HepG2 (cell line): ENCODE measurements around the gene UBB. TPM values are rescaled to one million over a fixed set of nuclear protein-coding genes. Genes with fewer than 3 reads are reported as not detected.
A peak's percentile ranks its signal among the peaks of the same experiment; 100 is the strongest.

Experiments
- FLYWCH1 ChIP-seq: sonication (generic); formaldehyde crosslinking; IDR thresholded peaks from 2 replicates; pipeline ENCODE4 v1.8.1; 2023; ENCODE audit warnings: mild to moderate bottlenecking, missing genetic modification reagents
- HDAC6 ChIP-seq: fragments of 200-600 bp; sonication (generic); IDR thresholded peaks from 2 replicates; pipeline ENCODE4 v1.7.0; 2017; ENCODE audit warnings: mild to moderate bottlenecking, antibody characterized with exemption, low read length, low read depth
- JUNB ChIP-seq: sonication (generic); formaldehyde crosslinking; IDR thresholded peaks from 2 replicates; pipeline ENCODE4 v1.8.0; 2022; ENCODE audit warnings: missing genetic modification reagents, mild to moderate bottlenecking, borderline replicate concordance
- LCORL ChIP-seq, 2 experiments: fragments of 450-650 bp in 1 of 2; sonication (generic) in 1 of 2; formaldehyde crosslinking in 1 of 2; IDR thresholded peaks; 2 replicates each; pipeline versions ENCODE4 v1.5.0 to v1.6.1; 2017 to 2020; ENCODE audit warnings: antibody characterized with exemption in 1 of 2, missing genetic modification reagents in 1 of 2
- MIER3 ChIP-seq: IDR thresholded peaks from 2 replicates; pipeline ENCODE4 v1.6.1; 2016; ENCODE audit warnings: missing compliant biosample characterization, borderline replicate concordance
- NFE2 ChIP-seq: sonication (generic); formaldehyde crosslinking; IDR thresholded peaks from 2 replicates; pipeline ENCODE4 v1.4.0; 2020; ENCODE audit warnings: missing genetic modification reagents
- PTBP1 ChIP-seq: fragments of 200-400 bp; formaldehyde crosslinking; IDR thresholded peaks from 2 replicates; pipeline ENCODE4 v1.6.1; 2018; ENCODE audit warnings: low read length, low read depth; ENCODE audit not compliant: poor library complexity, severe bottlenecking
- RFX3 ChIP-seq: IDR thresholded peaks from 2 replicates; pipeline ENCODE4 v1.6.1; 2016; ENCODE audit warnings: missing biosample characterization, missing genetic modification reagents
- SALL1 ChIP-seq: sonication (generic); formaldehyde crosslinking; IDR thresholded peaks from 2 replicates; pipeline ENCODE4 v1.8.0; 2022; ENCODE audit warnings: mild to moderate bottlenecking, missing genetic modification reagents
- SP2 ChIP-seq: sonication (generic); formaldehyde crosslinking; IDR thresholded peaks from 2 replicates; pipeline ENCODE4 v1.5.1; 2020; ENCODE audit warnings: mild to moderate bottlenecking, missing genetic modification reagents
- XRCC5 ChIP-seq: fragments of 200-400 bp; formaldehyde crosslinking; optimal IDR thresholded peaks from 2 replicates; pipeline ENCODE3; 2017; ENCODE audit warnings: mild to moderate bottlenecking, low read length
- ZNF10 ChIP-seq: sonication (generic); formaldehyde crosslinking; IDR thresholded peaks from 2 replicates; pipeline ENCODE4 v1.4.0; 2020; ENCODE audit warnings: mild to moderate bottlenecking, low read depth, missing genetic modification reagents, borderline replicate concordance
- ZNF317 ChIP-seq: sonication (generic); formaldehyde crosslinking; IDR thresholded peaks from 2 replicates; pipeline ENCODE4 v1.5.0; 2020; ENCODE audit warnings: mild to moderate bottlenecking, missing genetic modification reagents
- ZNF382 ChIP-seq: sonication (generic); formaldehyde crosslinking; IDR thresholded peaks from 2 replicates; pipeline ENCODE4 v1.5.0; 2020; ENCODE audit warnings: missing genetic modification reagents, mild to moderate bottlenecking, borderline replicate concordance
- ZNF577 ChIP-seq: sonication (generic); formaldehyde crosslinking; IDR thresholded peaks from 2 replicates; pipeline ENCODE4 v1.4.0; 2020; ENCODE audit warnings: mild to moderate bottlenecking, low read depth, missing genetic modification reagents, borderline replicate concordance
- ZNF841 ChIP-seq: sonication (generic); formaldehyde crosslinking; IDR thresholded peaks from 2 replicates; pipeline ENCODE4 v1.8.1; 2023; ENCODE audit warnings: missing genetic modification reagents, borderline replicate concordance
- polyA plus RNA-seq, 8 experiments: library from polyadenylated mRNA; depleted of rRNA in 3 of 8; stranded (reverse) in 7 of 8; unstranded in 1 of 8; fragments of >200 nt; fragmentation: Illumina TruSeq in 4 of 8; extraction: Trizol in 4 of 8; gene quantifications; 2 replicates each; pipeline versions ENCODE4 v1.2.1 to v1.2.3, GENCODE V29; 2011 to 2016; ENCODE audit warnings: low read depth in 4 of 8, missing spikeins in 1 of 8, mixed read lengths in 1 of 8; ENCODE audit not compliant: insufficient read depth in 1 of 8
- total RNA-seq, 5 experiments: library from RNA; depleted of rRNA; stranded (reverse); fragments of >200 nt; fragmentation: Illumina TruSeq; extraction: Trizol; gene quantifications; 2 replicates each; pipeline ENCODE4 v1.2.3, GENCODE V29; 2016; ENCODE audit warnings: low read depth in 1 of 5
- TF ChIP-seq, protein P1 (sequence below): sonication (generic); formaldehyde crosslinking; IDR thresholded peaks from 2 replicates; pipeline ENCODE4 v1.4.0; 2020; ENCODE audit warnings: mild to moderate bottlenecking, low read depth, missing genetic modification reagents
- TF ChIP-seq, protein P2 (sequence below): sonication (generic); formaldehyde crosslinking; conservative IDR thresholded peaks from 2 replicates; pipeline ENCODE4 v1.8.0; 2022; ENCODE audit warnings: low read depth, missing genetic modification reagents
- TF ChIP-seq, protein P3 (sequence below): IDR thresholded peaks from 2 replicates; pipeline ENCODE4 v1.6.1; 2016; ENCODE audit warnings: low read depth, borderline replicate concordance
- TF ChIP-seq, protein P4 (sequence below): sonication (generic); formaldehyde crosslinking; IDR thresholded peaks from 2 replicates; pipeline ENCODE4 v1.8.1; 2022; ENCODE audit warnings: low read depth, mild to moderate bottlenecking, missing genetic modification reagents

The UBB gene
- total and polyA plus RNA-seq, 2 of the 13 experiments (the other 11 are each of a cell fraction or from before 2014, with no cell fraction given): 1,130 to 2,066 TPM

DNA sequence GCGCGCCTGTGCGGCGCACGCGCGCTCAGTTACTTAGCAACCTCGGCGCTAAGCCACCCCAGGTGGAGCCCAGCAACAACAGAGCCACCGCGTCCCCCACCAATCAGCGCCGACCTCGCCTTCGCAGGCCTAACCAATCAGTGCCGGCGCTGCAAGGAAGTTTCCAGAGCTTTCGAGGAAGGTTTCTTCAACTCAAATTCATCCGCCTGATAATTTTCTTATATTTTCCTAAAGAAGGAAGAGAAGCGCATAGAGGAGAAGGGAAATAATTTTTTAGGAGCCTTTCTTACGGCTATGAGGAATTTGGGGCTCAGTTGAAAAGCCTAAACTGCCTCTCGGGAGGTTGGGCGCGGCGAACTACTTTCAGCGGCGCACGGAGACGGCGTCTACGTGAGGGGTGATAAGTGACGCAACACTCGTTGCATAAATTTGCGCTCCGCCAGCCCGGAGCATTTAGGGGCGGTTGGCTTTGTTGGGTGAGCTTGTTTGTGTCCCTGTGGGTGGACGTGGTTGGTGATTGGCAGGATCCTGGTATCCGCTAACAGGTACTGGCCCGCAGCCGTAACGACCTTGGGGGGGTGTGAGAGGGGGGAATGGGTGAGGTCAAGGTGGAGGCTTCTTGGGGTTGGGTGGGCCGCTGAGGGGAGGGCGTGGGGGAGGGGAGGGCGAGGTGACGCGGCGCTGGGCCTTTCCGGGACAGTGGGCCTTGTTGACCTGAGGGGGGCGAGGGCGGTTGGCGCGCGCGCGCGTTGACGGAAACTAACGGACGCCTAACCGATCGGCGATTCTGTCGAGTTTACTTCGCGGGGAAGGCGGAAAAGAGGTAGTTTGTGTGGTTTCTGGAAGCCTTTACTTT is at the start of gene UBB (continued):
- TF ChIP-seq SP2 (CRISPR knock-in tag) (peak; percentile 75), XRCC5 (peak; percentile 70), RFX3 (CRISPR knock-in tag) (peak; percentile 55; the same call in 1 of the 2 replicates), FLYWCH1 (CRISPR knock-in tag) (no peak), LCORL (IDR thresholded peaks at IDR 0.05) (no peak), LCORL (CRISPR knock-in tag; IDR thresholded peaks at IDR 0.05) (peak; percentile 59; the same call in 1 of the 2 replicates), JUNB (CRISPR knock-in tag) (peak; percentile 38; the same call in 1 of the 2 replicates), HDAC6 (no peak), NFE2 (CRISPR knock-in tag) (no peak), ZNF577 (CRISPR knock-in tag) (no peak), PTBP1 (no peak), ZNF382 (CRISPR knock-in tag) (no peak), ZNF317 (no peak; the same call in 1 of the 2 replicates), ZNF841 (no peak), MIER3 (peak; percentile 61; the same call in 1 of the 2 replicates), ZNF10 (no peak), SALL1 (CRISPR knock-in tag) (peak; percentile 82)
- TF ChIP-seq, protein P1, sequence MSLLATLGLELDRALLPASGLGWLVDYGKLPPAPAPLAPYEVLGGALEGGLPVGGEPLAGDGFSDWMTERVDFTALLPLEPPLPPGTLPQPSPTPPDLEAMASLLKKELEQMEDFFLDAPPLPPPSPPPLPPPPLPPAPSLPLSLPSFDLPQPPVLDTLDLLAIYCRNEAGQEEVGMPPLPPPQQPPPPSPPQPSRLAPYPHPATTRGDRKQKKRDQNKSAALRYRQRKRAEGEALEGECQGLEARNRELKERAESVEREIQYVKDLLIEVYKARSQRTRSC (CRISPR knock-in tag): no peak
- TF ChIP-seq, protein P2, sequence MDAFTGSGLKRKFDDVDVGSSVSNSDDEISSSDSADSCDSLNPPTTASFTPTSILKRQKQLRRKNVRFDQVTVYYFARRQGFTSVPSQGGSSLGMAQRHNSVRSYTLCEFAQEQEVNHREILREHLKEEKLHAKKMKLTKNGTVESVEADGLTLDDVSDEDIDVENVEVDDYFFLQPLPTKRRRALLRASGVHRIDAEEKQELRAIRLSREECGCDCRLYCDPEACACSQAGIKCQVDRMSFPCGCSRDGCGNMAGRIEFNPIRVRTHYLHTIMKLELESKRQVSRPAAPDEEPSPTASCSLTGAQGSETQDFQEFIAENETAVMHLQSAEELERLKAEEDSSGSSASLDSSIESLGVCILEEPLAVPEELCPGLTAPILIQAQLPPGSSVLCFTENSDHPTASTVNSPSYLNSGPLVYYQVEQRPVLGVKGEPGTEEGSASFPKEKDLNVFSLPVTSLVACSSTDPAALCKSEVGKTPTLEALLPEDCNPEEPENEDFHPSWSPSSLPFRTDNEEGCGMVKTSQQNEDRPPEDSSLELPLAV: no peak
- TF ChIP-seq, protein P3, sequence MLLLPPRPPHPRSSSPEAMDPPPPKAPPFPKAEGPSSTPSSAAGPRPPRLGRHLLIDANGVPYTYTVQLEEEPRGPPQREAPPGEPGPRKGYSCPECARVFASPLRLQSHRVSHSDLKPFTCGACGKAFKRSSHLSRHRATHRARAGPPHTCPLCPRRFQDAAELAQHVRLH (CRISPR knock-in tag): 0 out of 2 replicates have a peak, but pooled peaks have one; percentile 25
- TF ChIP-seq, protein P4, sequence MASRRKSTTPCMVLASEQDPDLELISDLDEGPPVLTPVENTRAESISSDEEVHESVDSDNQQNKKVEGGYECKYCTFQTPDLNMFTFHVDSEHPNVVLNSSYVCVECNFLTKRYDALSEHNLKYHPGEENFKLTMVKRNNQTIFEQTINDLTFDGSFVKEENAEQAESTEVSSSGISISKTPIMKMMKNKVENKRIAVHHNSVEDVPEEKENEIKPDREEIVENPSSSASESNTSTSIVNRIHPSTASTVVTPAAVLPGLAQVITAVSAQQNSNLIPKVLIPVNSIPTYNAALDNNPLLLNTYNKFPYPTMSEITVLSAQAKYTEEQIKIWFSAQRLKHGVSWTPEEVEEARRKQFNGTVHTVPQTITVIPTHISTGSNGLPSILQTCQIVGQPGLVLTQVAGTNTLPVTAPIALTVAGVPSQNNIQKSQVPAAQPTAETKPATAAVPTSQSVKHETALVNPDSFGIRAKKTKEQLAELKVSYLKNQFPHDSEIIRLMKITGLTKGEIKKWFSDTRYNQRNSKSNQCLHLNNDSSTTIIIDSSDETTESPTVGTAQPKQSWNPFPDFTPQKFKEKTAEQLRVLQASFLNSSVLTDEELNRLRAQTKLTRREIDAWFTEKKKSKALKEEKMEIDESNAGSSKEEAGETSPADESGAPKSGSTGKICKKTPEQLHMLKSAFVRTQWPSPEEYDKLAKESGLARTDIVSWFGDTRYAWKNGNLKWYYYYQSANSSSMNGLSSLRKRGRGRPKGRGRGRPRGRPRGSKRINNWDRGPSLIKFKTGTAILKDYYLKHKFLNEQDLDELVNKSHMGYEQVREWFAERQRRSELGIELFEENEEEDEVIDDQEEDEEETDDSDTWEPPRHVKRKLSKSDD (CRISPR knock-in tag): peak; percentile 84
